ENCODE measurements around the gene GNG7. TPM values are rescaled to one million over a fixed set of nuclear protein-coding genes. Genes with fewer than 3 reads are reported as not detected.

GNG7 gene
- total and polyA plus RNA-seq, 4 donors = 0.75 to 6.0 (median 2.1) TPM

- Histone ChIP-seq H3K4me3 (ENCODE audit: low read length in 2 of 2) (no peak overlapping the region), H3K9me3 (ENCODE audit: control insufficient read depth, low read length) (no peaks in the 10 kb centered on the region), H3K36me3 (ENCODE audit: control insufficient read depth in 1 of 2, insufficient read depth in 2 of 2, low read length in 1 of 2) (no peaks in the 10 kb centered on the region), H3K4me1 (ENCODE audit: control insufficient read depth in 1 of 2, insufficient read depth in 2 of 2, low read length in 2 of 2) (no peaks in the 10 kb centered on the region), H3K27me3 (ENCODE audit: control insufficient read depth in 1 of 2, insufficient read depth in 2 of 2, low read length in 1 of 2) (no peaks in the 10 kb centered on the region), H3K27ac (ENCODE audit: low read depth in 1 of 2, low read length in 2 of 2) (no peak overlapping the region)
- ATAC-seq (ENCODE audit: low FRiP score) (no peak), DNase-seq (peak; percentile 69 to 76)
- 35 to 41% methylated on average over 15 of the region's 15 CpGs for WGBS, 2 donors
- intact Hi-C loops (cut with DNase I) = no loop called here
Measured at GRCh38 chr19:2487842-2488241, 214.7 kb downstream of the GNG7 start.

- intact Hi-C loops (cut with DNase I) = no loop called here
Measured at GRCh38 chr19:2487090-2487489, 215.4 kb downstream of the GNG7 start.

GRCh38 chr19:2485428-2485827 is 217.1 kb downstream of the GNG7 start:
- H3K4me1 ChIP-seq (ENCODE audit: control insufficient read depth in 1 of 2, insufficient read depth in 2 of 2, low read length in 2 of 2) = no peaks in the 10 kb centered on the region
- WGBS, 2 donors = 69 to 78% methylated on average over 8 of the region's 8 CpGs
- H3K36me3 ChIP-seq (ENCODE audit: control insufficient read depth in 1 of 2, insufficient read depth in 2 of 2, low read length in 1 of 2) = no peaks in the 10 kb centered on the region
- no peak for ATAC-seq (ENCODE audit: low FRiP score)
- no peaks in the 10 kb centered on the region for H3K27me3 ChIP-seq (ENCODE audit: control insufficient read depth in 1 of 2, insufficient read depth in 2 of 2, low read length in 1 of 2)
- H3K4me3 ChIP-seq (ENCODE audit: low read length in 2 of 2) = no peak overlapping the region
- DNase-seq = no peak
- H3K9me3 ChIP-seq (ENCODE audit: control insufficient read depth, low read length) = no peaks in the 10 kb centered on the region
- intact Hi-C loops (cut with DNase I) = no loop called here
- no peak overlapping the region for H3K27ac ChIP-seq (ENCODE audit: low read depth in 1 of 2, low read length in 2 of 2)

More at GRCh38 chr19:2487090-2487489, 215.4 kb downstream of the GNG7 start:
- no peaks in the 10 kb centered on the region for H3K9me3 ChIP-seq (ENCODE audit: control insufficient read depth, low read length)
- no peaks in the 10 kb centered on the region for H3K4me1 ChIP-seq (ENCODE audit: control insufficient read depth in 1 of 2, insufficient read depth in 2 of 2, low read length in 2 of 2)
- WGBS, 2 donors = 97% methylated on average over 12 of the region's 12 CpGs
- H3K36me3 ChIP-seq (ENCODE audit: control insufficient read depth in 1 of 2, insufficient read depth in 2 of 2, low read length in 1 of 2) = no peaks in the 10 kb centered on the region
- DNase-seq = no peak
- no peak overlapping the region for H3K4me3 ChIP-seq (ENCODE audit: low read length in 2 of 2)
- H3K27me3 ChIP-seq (ENCODE audit: control insufficient read depth in 1 of 2, insufficient read depth in 2 of 2, low read length in 1 of 2) = no peaks in the 10 kb centered on the region
- H3K27ac ChIP-seq (ENCODE audit: low read depth in 1 of 2, low read length in 2 of 2) = no peak overlapping the region
- no peak for ATAC-seq (ENCODE audit: low FRiP score)

GRCh38 chr19:2484178-2484937 is 218.1 kb downstream of the GNG7 start:
- H3K27ac ChIP-seq (ENCODE audit: low read depth in 1 of 2, low read length in 2 of 2) = no peak overlapping the region
- intact Hi-C loops (cut with DNase I) = no loop called here
- ATAC-seq (ENCODE audit: low FRiP score) (no peak), DNase-seq (no peak)
- no peak overlapping the region for H3K4me3 ChIP-seq (ENCODE audit: low read length in 2 of 2)
- no peaks in the 10 kb centered on the region for H3K27me3 ChIP-seq (ENCODE audit: control insufficient read depth in 1 of 2, insufficient read depth in 2 of 2, low read length in 1 of 2)
- H3K36me3 ChIP-seq (ENCODE audit: control insufficient read depth in 1 of 2, insufficient read depth in 2 of 2, low read length in 1 of 2) = no peaks in the 10 kb centered on the region
- no peaks in the 10 kb centered on the region for H3K4me1 ChIP-seq (ENCODE audit: control insufficient read depth in 1 of 2, insufficient read depth in 2 of 2, low read length in 2 of 2)
- no peaks in the 10 kb centered on the region for H3K9me3 ChIP-seq (ENCODE audit: control insufficient read depth, low read length)
- 82 to 84% methylated on average over 13 of the region's 13 CpGs for WGBS, 2 donors

- no peak overlapping the region for H3K4me3 ChIP-seq (ENCODE audit: low read length in 2 of 2)
- intact Hi-C loops (cut with DNase I) = no loop called here
- H3K36me3 ChIP-seq (ENCODE audit: control insufficient read depth in 1 of 2, insufficient read depth in 2 of 2, low read length in 1 of 2) = no peaks in the 10 kb centered on the region
- 84 to 92% methylated on average over 4 of the region's 4 CpGs for WGBS, 2 donors
- no peaks in the 10 kb centered on the region for H3K27me3 ChIP-seq (ENCODE audit: control insufficient read depth in 1 of 2, insufficient read depth in 2 of 2, low read length in 1 of 2)
- no peak for DNase-seq
- no peaks in the 10 kb centered on the region for H3K4me1 ChIP-seq (ENCODE audit: control insufficient read depth in 1 of 2, insufficient read depth in 2 of 2, low read length in 2 of 2)
- no peaks in the 10 kb centered on the region for H3K9me3 ChIP-seq (ENCODE audit: control insufficient read depth, low read length)
- ATAC-seq (ENCODE audit: low FRiP score) = no peak
- H3K27ac ChIP-seq (ENCODE audit: low read depth in 1 of 2, low read length in 2 of 2) = no peak overlapping the region
Measured at GRCh38 chr19:2483484-2484151, 218.9 kb downstream of the GNG7 start.

GRCh38 chr19:2483084-2483483 is 219.4 kb downstream of the GNG7 start:
- no peaks in the 10 kb centered on the region for H3K4me1 ChIP-seq (ENCODE audit: control insufficient read depth in 1 of 2, insufficient read depth in 2 of 2, low read length in 2 of 2)
- H3K9me3 ChIP-seq (ENCODE audit: control insufficient read depth, low read length) = no peaks in the 10 kb centered on the region
- H3K27ac ChIP-seq (ENCODE audit: low read depth in 1 of 2, low read length in 2 of 2) = no peak overlapping the region
- H3K27me3 ChIP-seq (ENCODE audit: control insufficient read depth in 1 of 2, insufficient read depth in 2 of 2, low read length in 1 of 2) = no peaks in the 10 kb centered on the region
- DNase-seq (no peak), ATAC-seq (ENCODE audit: low FRiP score) (no peak)
- H3K36me3 ChIP-seq (ENCODE audit: control insufficient read depth in 1 of 2, insufficient read depth in 2 of 2, low read length in 1 of 2) = no peaks in the 10 kb centered on the region
- intact Hi-C loops (cut with DNase I) = no loop called here
- no peak overlapping the region for H3K4me3 ChIP-seq (ENCODE audit: low read length in 2 of 2)
- WGBS, 2 donors = 90 to 91% methylated on average over 6 of the region's 6 CpGs

- Histone ChIP-seq H3K4me1 (ENCODE audit: control insufficient read depth in 1 of 2, insufficient read depth in 2 of 2, low read length in 2 of 2) (no peaks in the 10 kb centered on the region), H3K4me3 (ENCODE audit: low read length in 2 of 2) (no peak overlapping the region), H3K9me3 (ENCODE audit: control insufficient read depth, low read length) (no peaks in the 10 kb centered on the region), H3K27me3 (ENCODE audit: control insufficient read depth in 1 of 2, insufficient read depth in 2 of 2, low read length in 1 of 2) (no peaks in the 10 kb centered on the region), H3K36me3 (ENCODE audit: control insufficient read depth in 1 of 2, insufficient read depth in 2 of 2, low read length in 1 of 2) (no peaks in the 10 kb centered on the region), H3K27ac (ENCODE audit: low read depth in 1 of 2, low read length in 2 of 2) (no peak overlapping the region)
- WGBS, 2 donors = 77 to 80% methylated on average over 12 of the region's 12 CpGs
- DNase-seq = no peak
- ATAC-seq (ENCODE audit: low FRiP score) = no peak
- intact Hi-C loops (cut with DNase I) = no loop called here
Measured at GRCh38 chr19:2482354-2483038, 220.0 kb downstream of the GNG7 start.

GRCh38 chr19:2481466-2481865 is 221.0 kb downstream of the GNG7 start:
- DNase-seq (peak in 1 of 2 donors; percentile 80), ATAC-seq (ENCODE audit: low FRiP score) (no peak)
- Histone ChIP-seq H3K27ac (ENCODE audit: low read depth in 1 of 2, low read length in 2 of 2) (no peak overlapping the region), H3K4me3 (ENCODE audit: low read length in 2 of 2) (no peak overlapping the region), H3K4me1 (ENCODE audit: control insufficient read depth in 1 of 2, insufficient read depth in 2 of 2, low read length in 2 of 2) (no peaks in the 10 kb centered on the region), H3K27me3 (ENCODE audit: control insufficient read depth in 1 of 2, insufficient read depth in 2 of 2, low read length in 1 of 2) (no peaks in the 10 kb centered on the region), H3K9me3 (ENCODE audit: control insufficient read depth, low read length) (no peaks in the 10 kb centered on the region), H3K36me3 (ENCODE audit: control insufficient read depth in 1 of 2, insufficient read depth in 2 of 2, low read length in 1 of 2) (no peaks in the 10 kb centered on the region)
- 12 to 24% methylated on average over 16 of the region's 16 CpGs for WGBS, 2 donors
- intact Hi-C loops (cut with DNase I) = no loop called here

Data from aorta (tissue), 5 donors.